Heart left ventricle (tissue), 16 donors: ENCODE data around the gene OGFR. TPM values are rescaled to one million over a fixed set of nuclear protein-coding genes. Genes with fewer than 3 reads are reported as not detected.

ENCODE experiments used
- ATAC-seq, 4 donors: fragments of 200-7000 bp; cut with Tn5 transposase; one replicate each; pipeline ENCODE4 v1.9.1; 2020 to 2022; ENCODE audit warnings: moderate library complexity in 4 of 4, mild to moderate bottlenecking in 3 of 4, moderate number of reproducible peaks in 1 of 4
- DNase-seq, 5 donors: peaks; one replicate each; pipeline ENCODE4 v3.0.0-alpha.2; 2020
- H3K27ac ChIP-seq, 12 donors: fragments of 200-600 bp; sonication (generic) in 4 of 12; one replicate each; pipeline versions ENCODE4 v1.5.0 to v1.8.0; 2016 to 2022; ENCODE audit warnings: mild to moderate bottlenecking in 2 of 12
- H3K27me3 ChIP-seq, 9 donors: fragments of 200-600 bp; sonication (generic) in 2 of 9; one replicate each; pipeline versions ENCODE4 v1.5.1 to v1.8.0; 2016 to 2022; ENCODE audit warnings: mild to moderate bottlenecking in 3 of 9
- H3K36me3 ChIP-seq, 9 donors: fragments of 200-600 bp; sonication (generic) in 2 of 9; one replicate each; pipeline versions ENCODE4 v1.5.0 to v1.8.0; 2018 to 2022; ENCODE audit warnings: mild to moderate bottlenecking in 2 of 9
- H3K4me1 ChIP-seq, 12 donors: fragments of 200-600 bp; sonication (generic) in 4 of 12; one replicate each; pipeline versions ENCODE4 v1.5.0 to v1.8.0; 2016 to 2022; ENCODE audit warnings: mild to moderate bottlenecking in 3 of 12
- H3K4me3 ChIP-seq, 12 donors: fragments of 200-600 bp; sonication (generic) in 4 of 12; one replicate each; pipeline versions ENCODE4 v1.5.0 to v1.8.0; 2017 to 2022; ENCODE audit warnings: mild to moderate bottlenecking in 9 of 12, moderate library complexity in 4 of 12
- H3K9me3 ChIP-seq, 12 donors: fragments of 200-600 bp; sonication (generic) in 4 of 12; one replicate each; pipeline versions ENCODE4 v1.5.0 to v1.8.0; 2016 to 2022; ENCODE audit warnings: mild to moderate bottlenecking in 1 of 12
- POLR2A ChIP-seq, 2 donors: fragments of 450-650 bp; IDR thresholded peaks; one replicate each; pipeline ENCODE4 v1.6.1; 2017; ENCODE audit warnings: antibody characterized with exemption in 2 of 2, mild to moderate bottlenecking in 2 of 2, moderate library complexity in 2 of 2
- WGBS, 4 donors: extraction: QIAGEN DNeasy Blood & Tissue Kit in 2 of 4; methylation state at CpG; one replicate each; pipeline versions ENCODE4 v1.1.5 to v1.1.7; 2013 to 2018; 5-methylcytosine and 5-hydroxymethylcytosine counted together
- intact Hi-C, 10 donors: fragments of 100-400 bp; cut with DNase I; formaldehyde crosslinking; loops; one replicate each; pipeline versions ENCODE4 v1.11.1 to v1.14.2; 2022
- polyA plus RNA-seq, 2 donors: library from polyadenylated mRNA; stranded (reverse); fragments of 200-250 nt; gene quantifications; one replicate each; pipeline ENCODE4 v1.2.3, GENCODE V29; 2013
- total RNA-seq, 9 donors: library from RNA; depleted of rRNA in 2 of 9; stranded (reverse); fragments of >200 nt in 2 of 9; fragmentation: NEBNext Ultra II Directional in 3 of 9; extraction: Animal tissue kit (Norgen Biotek cat#: 25700) in 3 of 9; gene quantifications; one replicate each; pipeline versions ENCODE4 v1.1.0 to v1.2.4, GENCODE V29; 2016 to 2023
- TF ChIP-seq, protein P1 (sequence below), 12 donors: fragments of 200-600 bp; sonication (generic) in 4 of 12; IDR thresholded peaks; one replicate each; pipeline versions ENCODE4 v1.5.0 to v1.8.0; 2018 to 2022; ENCODE audit warnings: antibody characterized with exemption in 12 of 12, mild to moderate bottlenecking in 5 of 12
- donor health status: ischemic (EF 13 %, LVEDD 7.1; RV severe dilation, severe dysfunction).
- donor health status: healthy with polysubstance abuse.
- donor health status: DM: no; HTN: yes; CAD: no.
- donor health status: DM: no; HTN: no; CAD: no.
- donor health status: ischemic (EF 25% LVEDD 6.9; RV normal size, moderate dysfunction).
- donor health status: ischemic (EF 25% LVEDD 5.7; RV mildly dilated, moderate dysfunction).
- donor health status: healthy.
- donor health status: DM: yes; HTN: yes; CAD: no.
- donor health status: ischemic (EF 35%, LVEDD 5.7; RV mildly dilated, moderate dysfunction).
- donor health status: nonischemic (EF 11% LVEDD 7.7; RV severe dilation, severe dysfunction).
- donor health status: DM: yes; HTN: yes; CAD: no.
- donor health status: PGD.
- donor health status: ischemic (EF 29% LVEDD 5.4; RV normal size, mild dysfunction).
- donor health status: nonischemic (EF 23%, LVEDD 6.1; RV moderate dilation, normal function).

OGFR gene
- total and polyA plus RNA-seq, 11 donors, result 14.9 to 46.9 (median 21.2) TPM

DNA sequence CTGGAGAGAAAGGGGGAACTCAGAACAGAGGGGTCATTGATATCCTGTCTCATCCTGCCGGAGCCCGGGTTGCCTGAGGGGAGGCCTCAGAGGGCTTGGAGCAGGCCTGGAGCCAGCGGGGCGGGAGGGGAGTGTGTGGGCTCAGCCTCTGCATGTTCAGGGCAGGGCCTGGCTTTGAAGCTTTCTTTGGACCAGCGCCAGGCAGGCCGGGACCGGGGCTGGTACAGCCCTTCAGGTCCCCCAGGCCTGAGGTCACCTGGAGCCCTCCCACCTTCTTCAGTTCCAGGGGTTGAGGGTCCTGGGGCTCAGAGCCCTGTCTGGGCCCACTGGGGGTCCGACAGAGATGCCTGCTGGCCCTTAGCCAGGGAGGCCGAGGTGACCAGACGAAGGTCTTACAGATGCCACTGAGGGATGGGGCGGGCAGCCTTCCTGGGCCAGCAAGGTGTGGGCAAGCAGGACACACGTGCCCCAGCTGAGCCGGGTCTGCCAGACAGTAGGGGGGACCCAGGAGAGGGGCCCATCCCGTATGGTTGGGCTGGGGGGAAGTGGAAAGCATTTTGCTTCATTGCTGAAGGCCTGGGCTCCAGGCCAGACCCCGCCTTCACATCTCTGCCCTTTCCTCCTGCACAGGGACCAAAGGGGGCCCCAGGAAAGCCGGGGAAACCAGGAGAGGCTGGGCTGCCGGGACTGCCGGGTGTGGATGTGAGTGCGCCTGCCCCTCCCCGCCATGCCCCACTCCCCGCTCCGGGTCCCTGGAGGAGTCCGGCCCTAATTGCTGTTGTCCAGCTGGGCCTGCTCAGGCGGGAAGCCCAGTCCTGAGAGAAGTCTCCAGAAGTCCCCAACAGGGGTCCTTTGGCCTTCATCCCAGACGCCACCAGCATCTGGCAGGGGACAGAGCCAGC is 14.2 kb downstream of the OGFR start:
- Histone ChIP-seq H3K9me3 (no peaks in the 10 kb centered on the region), H3K27ac (peak overlapping the region in 11 of 12 donors; percentile 6 to 64 (median 57)), H3K27me3 (peaks cover 8 to 44% (median 31%) of the 10 kb centered on the region in 9 donors), H3K4me3 (peak overlapping the region in 6 of 12 donors; percentile 4 to 26 (median 12)), H3K4me1 (peaks cover 0 to 57% (median 41%) of the 10 kb centered on the region in 12 donors), H3K36me3 (peaks cover 0 to 3% (median 0%) of the 10 kb centered on the region in 9 donors)
- ATAC-seq (peak; percentile 21 to 67 (median 51)), DNase-seq (peak; percentile 64 to 84 (median 72))
- 5 to 16% (median 10%) methylated on average over 12 to 25 of the region's 25 CpGs for WGBS, 4 donors
- TF ChIP-seq, protein P1, sequence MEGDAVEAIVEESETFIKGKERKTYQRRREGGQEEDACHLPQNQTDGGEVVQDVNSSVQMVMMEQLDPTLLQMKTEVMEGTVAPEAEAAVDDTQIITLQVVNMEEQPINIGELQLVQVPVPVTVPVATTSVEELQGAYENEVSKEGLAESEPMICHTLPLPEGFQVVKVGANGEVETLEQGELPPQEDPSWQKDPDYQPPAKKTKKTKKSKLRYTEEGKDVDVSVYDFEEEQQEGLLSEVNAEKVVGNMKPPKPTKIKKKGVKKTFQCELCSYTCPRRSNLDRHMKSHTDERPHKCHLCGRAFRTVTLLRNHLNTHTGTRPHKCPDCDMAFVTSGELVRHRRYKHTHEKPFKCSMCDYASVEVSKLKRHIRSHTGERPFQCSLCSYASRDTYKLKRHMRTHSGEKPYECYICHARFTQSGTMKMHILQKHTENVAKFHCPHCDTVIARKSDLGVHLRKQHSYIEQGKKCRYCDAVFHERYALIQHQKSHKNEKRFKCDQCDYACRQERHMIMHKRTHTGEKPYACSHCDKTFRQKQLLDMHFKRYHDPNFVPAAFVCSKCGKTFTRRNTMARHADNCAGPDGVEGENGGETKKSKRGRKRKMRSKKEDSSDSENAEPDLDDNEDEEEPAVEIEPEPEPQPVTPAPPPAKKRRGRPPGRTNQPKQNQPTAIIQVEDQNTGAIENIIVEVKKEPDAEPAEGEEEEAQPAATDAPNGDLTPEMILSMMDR (IDR thresholded peaks at IDR 0.05), result no peak
- no peak for TF ChIP-seq POLR2A (IDR thresholded peaks at IDR 0.05)
- intact Hi-C loops, result no loop called here

DNA sequence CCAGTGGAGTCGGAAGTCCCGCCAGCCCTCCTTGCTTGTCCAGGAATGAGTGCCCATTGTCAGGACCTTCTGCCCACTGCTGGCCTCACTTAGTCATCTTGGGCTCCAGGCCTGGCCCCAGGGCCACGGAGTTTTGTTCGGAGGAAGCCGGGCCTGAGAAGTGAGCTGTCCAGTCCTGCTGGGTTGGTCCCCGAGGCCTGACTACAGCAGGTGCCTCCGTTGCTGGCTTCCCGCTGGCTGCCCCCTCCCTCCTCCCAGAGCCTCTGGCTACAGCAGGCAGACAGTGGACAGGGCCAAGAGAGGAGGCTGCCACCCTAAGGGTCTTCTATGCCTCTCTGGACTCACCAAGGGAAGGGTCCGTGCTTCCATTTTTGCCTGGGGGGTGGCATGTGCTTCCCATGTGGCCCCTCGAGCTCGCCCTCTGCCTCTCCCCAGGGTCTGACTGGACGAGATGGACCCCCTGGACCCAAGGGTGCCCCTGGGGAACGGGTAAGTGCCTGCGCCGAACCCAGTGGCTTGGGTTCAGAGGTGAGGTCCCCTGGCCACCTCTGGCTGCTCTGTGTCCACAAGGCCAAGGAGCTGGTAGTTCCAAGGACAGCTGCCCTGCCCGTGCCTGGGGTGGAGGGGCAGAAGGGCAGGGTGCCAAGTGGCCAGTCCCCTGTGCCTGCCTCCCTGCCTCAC is 15.0 kb downstream of the OGFR start:
- 43 to 77% (median 61%) methylated on average over 6 to 16 of the region's 16 CpGs for WGBS, 4 donors
- Histone ChIP-seq H3K27me3 (peaks cover 8 to 43% (median 31%) of the 10 kb centered on the region in 9 donors), H3K4me3 (peak overlapping the region in 1 of 12 donors; percentile 13), H3K9me3 (no peaks in the 10 kb centered on the region), H3K27ac (peak overlapping the region in 9 of 12 donors; percentile 18 to 64 (median 57)), H3K4me1 (peaks cover 0 to 65% (median 47%) of the 10 kb centered on the region in 12 donors), H3K36me3 (no peaks in the 10 kb centered on the region)
- TF ChIP-seq, protein P1 (IDR thresholded peaks at IDR 0.05), result no peak
- TF ChIP-seq POLR2A (IDR thresholded peaks at IDR 0.05), result no peak
- ATAC-seq (peak in 3 of 4 donors; percentile 16 to 30 (median 25)), DNase-seq (no peak)
- intact Hi-C loops, result no loop called here

DNA sequence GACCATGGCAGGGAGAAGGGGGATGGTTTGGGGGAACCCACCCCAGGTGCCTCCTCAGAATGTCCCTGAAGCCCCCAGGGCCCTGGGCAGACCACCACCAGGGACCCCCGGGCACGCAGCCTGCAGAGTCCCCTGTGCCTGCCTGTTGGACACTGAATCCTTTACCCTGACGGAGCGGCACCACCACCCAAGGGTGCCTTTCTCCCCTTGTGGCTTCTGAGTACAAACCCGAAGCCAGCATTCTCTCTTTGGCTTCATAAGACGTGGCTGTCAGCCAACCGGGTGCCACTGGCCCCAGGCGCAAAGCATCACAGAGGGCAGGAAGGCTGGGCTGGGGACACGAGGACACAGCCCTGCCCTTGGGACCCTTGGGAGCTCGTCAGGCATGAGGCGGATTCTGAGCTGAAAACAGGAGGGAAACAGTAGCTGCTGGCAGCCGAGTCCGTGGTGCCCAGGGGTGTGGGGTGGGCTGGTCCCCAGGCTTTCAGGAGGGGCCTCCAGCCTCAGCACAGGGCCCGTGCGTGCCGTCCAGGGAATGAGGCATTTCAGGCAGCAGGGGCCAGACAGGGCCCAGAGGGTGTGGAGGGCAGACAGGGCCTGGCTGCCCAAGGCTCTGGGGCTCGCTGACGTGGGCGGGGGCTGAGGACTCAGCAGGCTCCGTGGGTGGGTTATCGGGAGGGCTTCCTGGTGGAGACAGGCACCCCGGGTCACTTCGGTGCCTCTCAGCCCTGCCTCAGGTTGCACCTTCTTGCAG is 15.8 kb downstream of the OGFR start:
- Histone ChIP-seq H3K36me3 (no peaks in the 10 kb centered on the region), H3K27me3 (peaks cover 8 to 35% (median 24%) of the 10 kb centered on the region in 9 donors), H3K9me3 (no peaks in the 10 kb centered on the region), H3K27ac (peak overlapping the region in 1 of 12 donors; percentile 64), H3K4me1 (peaks cover 0 to 63% (median 47%) of the 10 kb centered on the region in 12 donors), H3K4me3 (no peak overlapping the region)
- WGBS, 4 donors, result 69 to 84% (median 77%) methylated on average over 15 to 23 of the region's 23 CpGs
- no peak for DNase-seq
- ATAC-seq, result no peak
- intact Hi-C loops, result no loop called here
- no peak for TF ChIP-seq POLR2A (IDR thresholded peaks at IDR 0.05)
- TF ChIP-seq, protein P1 (IDR thresholded peaks at IDR 0.05), result no peak
